Lower lobe of right lung (tissue), 2 donors: ENCODE data around the gene SHROOM2. TPM values are rescaled to one million over a fixed set of nuclear protein-coding genes. Genes with fewer than 3 reads are reported as not detected.

Source experiments
- ATAC-seq, 2 donors: fragments of 200-7000 bp; cut with Tn5 transposase; one replicate each; pipeline ENCODE4 v1.9.1; 2020 to 2022; ENCODE audit warnings: mild to moderate bottlenecking in 2 of 2, moderate library complexity in 2 of 2
- DNase-seq: peaks from one replicate; pipeline ENCODE4 v3.0.0-alpha.2; 2020
- H3K27ac ChIP-seq: fragments of 200-600 bp; one replicate; pipeline ENCODE4 v1.8.0; 2022
- H3K27me3 ChIP-seq: fragments of 200-600 bp; one replicate; pipeline ENCODE4 v1.8.0; 2022; ENCODE audit warnings: low read depth
- H3K36me3 ChIP-seq: fragments of 200-600 bp; one replicate; pipeline ENCODE4 v1.8.0; 2022; ENCODE audit warnings: mild to moderate bottlenecking
- H3K4me1 ChIP-seq: fragments of 200-600 bp; one replicate; pipeline ENCODE4 v1.8.0; 2022
- H3K4me3 ChIP-seq: fragments of 200-600 bp; one replicate; pipeline ENCODE4 v1.8.0; 2022; ENCODE audit warnings: mild to moderate bottlenecking
- H3K9me3 ChIP-seq: fragments of 200-600 bp; one replicate; pipeline ENCODE4 v1.8.0; 2022
- CTCF ChIP-seq: fragments of 200-600 bp; IDR thresholded peaks from one replicate; pipeline ENCODE4 v1.8.0; 2022; ENCODE audit warnings: antibody characterized with exemption, mild to moderate bottlenecking
- intact Hi-C: fragments of 100-400 bp; cut with DNase I; formaldehyde crosslinking; loops from one replicate; pipeline ENCODE4 v1.11.0; 2022
- total RNA-seq: library from RNA; stranded (reverse); fragmentation: NEBNext Ultra II Directional; extraction: Animal tissue kit (Norgen Biotek cat#: 25700); gene quantifications from one replicate; pipeline ENCODE4 v1.2.1, GENCODE V29; 2021
- donor health status: DM: no; HTN: yes; CAD: no; lungs with severe emphysema.

SHROOM2 gene
- total RNA-seq, 1 donor from 2014 or later = 9.3 TPM

- no peak overlapping the region for H3K4me3 ChIP-seq
- ATAC-seq (no peak), DNase-seq (no peak)
- no peaks in the 10 kb centered on the region for H3K9me3 ChIP-seq
- no peaks in the 10 kb centered on the region for H3K4me1 ChIP-seq
- intact Hi-C loops = no loop called here
- H3K27ac ChIP-seq = no peak overlapping the region
- no peaks in the 10 kb centered on the region for H3K27me3 ChIP-seq
- no peaks in the 10 kb centered on the region for H3K36me3 ChIP-seq
- TF ChIP-seq CTCF = no peak
These were observed 206.5 kb downstream of the SHROOM2 start for GRCh38 chrX:9992724-9993123.

- peak; percentile 90 for TF ChIP-seq CTCF
- intact Hi-C loops = no loop called here
- no peaks in the 10 kb centered on the region for H3K27me3 ChIP-seq
- ATAC-seq = peak; percentile 95 to 97
- no peaks in the 10 kb centered on the region for H3K9me3 ChIP-seq
- no peak overlapping the region for H3K27ac ChIP-seq
- H3K4me3 ChIP-seq = no peak overlapping the region
- H3K4me1 ChIP-seq = no peaks in the 10 kb centered on the region
- H3K36me3 ChIP-seq = no peaks in the 10 kb centered on the region
- DNase-seq = peak; percentile 86
These were observed 209.7 kb downstream of the SHROOM2 start for GRCh38 chrX:9995855-9996339.

GRCh38 chrX:9997041-9997440 lies 210.8 kb downstream of the SHROOM2 start:
- intact Hi-C loops = no loop called here
- DNase-seq = no peak

GRCh38 chrX:9997524-9997923 lies 211.3 kb downstream of the SHROOM2 start:
- no peak for TF ChIP-seq CTCF
- intact Hi-C loops = no loop called here
- no peaks in the 10 kb centered on the region for H3K4me1 ChIP-seq
- no peak overlapping the region for H3K4me3 ChIP-seq
- DNase-seq (no peak), ATAC-seq (peak; percentile 75 to 83)
- H3K27me3 ChIP-seq = no peaks in the 10 kb centered on the region
- no peaks in the 10 kb centered on the region for H3K9me3 ChIP-seq
- no peak overlapping the region for H3K27ac ChIP-seq
- H3K36me3 ChIP-seq = no peaks in the 10 kb centered on the region

More at GRCh38 chrX:9997041-9997440, 210.8 kb downstream of the SHROOM2 start:
- no peaks in the 10 kb centered on the region for H3K9me3 ChIP-seq
- no peak overlapping the region for H3K4me3 ChIP-seq
- no peaks in the 10 kb centered on the region for H3K27me3 ChIP-seq
- no peak for ATAC-seq
- no peaks in the 10 kb centered on the region for H3K4me1 ChIP-seq
- H3K27ac ChIP-seq = no peak overlapping the region
- no peaks in the 10 kb centered on the region for H3K36me3 ChIP-seq
- TF ChIP-seq CTCF = no peak

Other genes starting within 250 kb of the SHROOM2 start
- gene GPR143, start 20.6 kb upstream of the SHROOM2 start, total RNA-seq = 0.47 TPM
- gene CLDN34, start 180.9 kb downstream of the SHROOM2 start, total RNA-seq = 0.50 TPM